Mammary epithelial cell (primary cell): ENCODE results near the gene UPB1.

ENCODE experiments used
- CTCF ChIP-seq, 2 donors: IDR thresholded peaks in 1 of 2; conservative IDR thresholded peaks in 1 of 2; 2 replicates each; pipeline ENCODE4 v1.5.1; 2011 to 2012; ENCODE audit warnings: inconsistent platforms in 2 of 2, low read length in 2 of 2, mild to moderate bottlenecking in 2 of 2, control low read depth in 1 of 2, low read depth in 1 of 2; ENCODE audit not compliant: insufficient read depth in 1 of 2; ENCODE audit errors: extremely low read depth in 1 of 2
- EZH2 ChIP-seq: IDR thresholded peaks from 2 replicates; pipeline ENCODE4 v1.6.1; 2012; ENCODE audit warnings: low read length, inconsistent platforms, borderline replicate concordance

GRCh38 chr22:24483976-24484545 lies 11.1 kb upstream of the UPB1 start:
- TF ChIP-seq CTCF (conservative IDR thresholded peaks at IDR 0.05 in 1 of 2, IDR thresholded peaks at IDR 0.05 in 1 of 2; ENCODE audit: extremely low read depth in 1 of 2, insufficient read depth in 1 of 2, low read depth in 1 of 2, low read length in 2 of 2) (no peak), EZH2 (no peak)
